Inferior parietal cortex (tissue), 1 donor: ENCODE data around the gene ADGRE1.
"Not testable (repeated sequence)": the region's sequence is repeated elsewhere in the genome, so short reads cannot be mapped to it uniquely, and the experiment has no call there.

Experiments used
- DNase-seq: peaks from one replicate; pipeline ENCODE4 v3.0.0-alpha.2; 2016; ENCODE audit errors: extremely low spot score

The ADGRE1 gene

GRCh38 chr19:6887316-6887715 is at the start of gene ADGRE1:
TSS of gene ADGRE1 (plus strand) at chr19:6887579. CDS start at chr19:6887609, 30 bp downstream.
- no peak for DNase-seq

- DNase-seq: no peak
Observed at GRCh38 chr19:6838062-6838655, 49.2 kb upstream of the ADGRE1 start.

- no peak for DNase-seq
Observed at GRCh38 chr19:6842871-6843607, 44.3 kb upstream of the ADGRE1 start.

GRCh38 chr19:6847828-6848200 is 39.6 kb upstream of the ADGRE1 start:
- no peak for DNase-seq

- no peak for DNase-seq
Observed at GRCh38 chr19:6848986-6849385, 38.4 kb upstream of the ADGRE1 start.

GRCh38 chr19:6849876-6850275 is 37.5 kb upstream of the ADGRE1 start:
- no peak for DNase-seq

GRCh38 chr19:6851359-6851758 is 36.0 kb upstream of the ADGRE1 start:
- no peak for DNase-seq

GRCh38 chr19:6852001-6852400 is 35.4 kb upstream of the ADGRE1 start:
- DNase-seq: no peak

GRCh38 chr19:6853868-6854267 is 33.5 kb upstream of the ADGRE1 start:
- DNase-seq: no peak

GRCh38 chr19:6854758-6855157 is 32.6 kb upstream of the ADGRE1 start:
- DNase-seq: no peak

GRCh38 chr19:6856749-6857372 is 30.5 kb upstream of the ADGRE1 start:
- peak; percentile 1 for DNase-seq

GRCh38 chr19:6861683-6862286 is 25.6 kb upstream of the ADGRE1 start:
- no peak for DNase-seq

GRCh38 chr19:6862673-6863078 is 24.7 kb upstream of the ADGRE1 start:
- peak; percentile 70 for DNase-seq

GRCh38 chr19:6864325-6864940 is 22.9 kb upstream of the ADGRE1 start:
- DNase-seq: no peak

- no peak for DNase-seq
Observed at GRCh38 chr19:6865849-6866248, 21.5 kb upstream of the ADGRE1 start.

GRCh38 chr19:6866741-6867151 is 20.6 kb upstream of the ADGRE1 start:
- DNase-seq: no peak

- DNase-seq: peak; percentile 9
Observed at GRCh38 chr19:6868351-6868750, 19.0 kb upstream of the ADGRE1 start.

GRCh38 chr19:6869151-6869882 is 18.1 kb upstream of the ADGRE1 start:
- DNase-seq: not testable (repeated sequence)

GRCh38 chr19:6873708-6874431 is 13.5 kb upstream of the ADGRE1 start:
- no peak for DNase-seq

GRCh38 chr19:6875218-6875617 is 12.2 kb upstream of the ADGRE1 start:
- DNase-seq: no peak

GRCh38 chr19:6876748-6877147 is 10.6 kb upstream of the ADGRE1 start:
- no peak for DNase-seq
